ENCODE measurements around the gene KANSL1.

Gene KANSL1

GRCh38 chr17:46170639-46171429 lies 22.4 kb downstream of the KANSL1 start:
- in situ Hi-C loops (cut with HindIII; ENCODE audit: low pct_unique_long_range_greater_than_20kb, low sequenced_read_pairs): no loop called here
- TF ChIP-seq JUND (IDR thresholded peaks at IDR 0.05; ENCODE audit: low read depth): no peak
- no peak for DNase-seq (ENCODE audit: low read depth in 1 of 2, low spot score in 1 of 2)

DNA sequence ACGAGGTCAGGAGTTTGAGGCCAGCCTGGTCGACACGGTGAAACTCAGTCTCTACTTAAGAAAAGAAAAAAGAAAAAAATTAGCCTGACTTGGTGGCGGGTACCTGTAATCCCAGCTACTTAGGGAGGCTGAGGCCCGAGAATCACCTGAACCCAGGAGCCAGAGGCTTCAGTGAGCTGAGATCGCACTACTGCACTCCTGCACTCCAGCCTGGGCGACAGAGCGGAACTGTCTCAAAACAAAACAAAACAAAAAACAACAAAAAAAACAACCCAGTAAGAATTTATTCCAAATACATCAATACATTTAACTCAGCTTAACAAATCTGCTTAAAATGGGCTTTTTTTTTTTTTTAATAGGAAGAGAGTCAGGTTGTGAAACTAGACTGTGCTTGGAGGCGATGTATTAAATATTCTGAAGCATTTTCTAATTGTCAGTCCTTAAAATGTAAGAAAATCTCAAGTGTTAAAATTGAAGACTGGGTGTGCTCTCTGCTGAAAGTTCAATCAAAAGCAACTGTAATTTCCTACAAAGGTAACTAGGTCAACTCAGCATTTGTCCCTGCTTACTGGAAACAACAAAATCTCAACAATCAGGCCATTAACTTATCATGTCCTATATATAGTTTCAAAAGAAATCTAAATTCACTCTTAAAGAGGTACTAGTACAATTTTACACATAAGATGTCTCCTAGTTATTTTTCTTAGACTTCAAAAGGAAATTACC lies 23.2 kb downstream of the KANSL1 start:
- no peak for DNase-seq (ENCODE audit: low read depth in 1 of 2, low spot score in 1 of 2)
- in situ Hi-C loops (cut with HindIII; ENCODE audit: low pct_unique_long_range_greater_than_20kb, low sequenced_read_pairs): no loop called here
- no peak for TF ChIP-seq JUND (IDR thresholded peaks at IDR 0.05; ENCODE audit: low read depth)

- TF ChIP-seq JUND (IDR thresholded peaks at IDR 0.05; ENCODE audit: low read depth): no peak
- DNase-seq (ENCODE audit: low read depth in 1 of 2, low spot score in 1 of 2): peak in 1 of 2 experiments; percentile 62
- in situ Hi-C loops (cut with HindIII; ENCODE audit: low pct_unique_long_range_greater_than_20kb, low sequenced_read_pairs): no loop called here
These were observed 25.2 kb downstream of the KANSL1 start for GRCh38 chr17:46167826-46168569.

DNA sequence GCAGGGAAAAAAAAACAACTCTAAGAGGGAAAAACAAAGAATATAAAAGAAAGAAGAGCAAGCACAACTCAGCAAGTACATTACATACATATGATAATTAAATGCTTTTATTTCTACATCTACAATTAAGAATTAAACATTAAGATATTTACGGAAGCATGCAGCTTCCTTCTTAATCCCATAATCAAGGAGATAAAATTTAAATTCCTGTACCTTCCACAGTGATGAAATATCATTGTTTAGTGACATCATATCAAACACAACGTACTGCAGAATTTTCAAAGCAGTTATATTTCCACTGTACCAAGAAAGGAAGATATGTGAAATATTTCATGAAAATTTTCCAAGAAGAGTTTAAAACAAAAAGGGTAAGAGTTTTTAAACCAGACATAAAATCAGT lies 26.0 kb downstream of the KANSL1 start:
- DNase-seq (ENCODE audit: low read depth in 1 of 2, low spot score in 1 of 2): no peak
- no peak for TF ChIP-seq JUND (IDR thresholded peaks at IDR 0.05; ENCODE audit: low read depth)
- in situ Hi-C loops (cut with HindIII; ENCODE audit: low pct_unique_long_range_greater_than_20kb, low sequenced_read_pairs): no loop called here

- DNase-seq (ENCODE audit: low read depth in 1 of 2, low spot score in 1 of 2): no peak
- in situ Hi-C loops (cut with HindIII; ENCODE audit: low pct_unique_long_range_greater_than_20kb, low sequenced_read_pairs): no loop called here
- no peak for TF ChIP-seq JUND (IDR thresholded peaks at IDR 0.05; ENCODE audit: low read depth)
These were observed 26.5 kb downstream of the KANSL1 start for GRCh38 chr17:46166692-46167249.

DNA sequence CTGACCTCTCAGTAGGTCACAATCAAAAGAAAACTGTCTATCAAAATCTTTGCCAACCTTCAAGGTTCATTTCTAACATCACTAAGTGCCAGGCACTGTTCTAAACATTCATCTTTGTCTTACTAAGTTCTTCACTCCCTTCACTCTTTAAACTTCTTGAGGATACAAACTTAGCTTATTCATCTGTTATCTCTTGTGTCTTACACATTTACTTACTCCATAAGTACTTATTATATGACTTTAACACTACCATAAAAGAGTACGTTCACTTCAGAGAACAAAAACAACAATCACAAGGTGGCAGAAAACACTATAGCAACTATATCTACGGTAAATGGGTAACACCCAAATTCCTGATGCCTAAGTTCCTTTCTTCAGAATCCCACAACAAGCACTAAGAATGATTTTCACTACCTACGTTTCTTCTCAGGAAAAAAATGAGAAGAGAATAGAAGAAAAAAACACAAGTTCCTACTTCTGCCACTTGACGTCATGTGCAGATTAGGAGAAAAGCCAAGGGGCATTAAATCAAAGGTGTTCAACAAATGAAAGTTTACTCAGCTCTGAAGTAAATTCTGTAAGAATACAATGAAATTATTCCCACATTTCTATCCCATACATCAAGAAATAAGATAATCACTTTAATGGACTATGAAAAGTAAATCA lies 29.2 kb downstream of the KANSL1 start:
- in situ Hi-C loops (cut with HindIII; ENCODE audit: low pct_unique_long_range_greater_than_20kb, low sequenced_read_pairs): no loop called here
- TF ChIP-seq JUND (IDR thresholded peaks at IDR 0.05; ENCODE audit: low read depth): no peak
- DNase-seq (ENCODE audit: low read depth in 1 of 2, low spot score in 1 of 2): no peak

DNA sequence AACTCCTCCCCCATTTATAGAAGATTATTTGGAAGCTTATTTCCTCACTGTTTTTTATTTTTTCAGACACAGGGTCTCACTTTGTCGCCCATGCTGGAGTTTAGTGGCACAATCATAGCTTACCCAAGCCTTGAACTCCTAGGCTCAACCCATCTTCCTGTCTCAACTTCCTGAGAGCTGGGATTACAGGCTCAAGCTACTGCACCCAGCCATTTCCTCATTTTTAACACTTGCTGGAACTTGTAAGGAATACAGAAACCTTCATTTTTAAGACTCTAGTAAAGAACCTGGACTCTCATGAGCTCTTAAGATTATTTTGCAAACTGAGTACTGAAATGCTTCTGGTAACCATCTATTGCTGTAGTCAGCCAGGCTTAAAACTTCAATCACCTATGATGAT lies 29.9 kb downstream of the KANSL1 start:
- in situ Hi-C loops (cut with HindIII; ENCODE audit: low pct_unique_long_range_greater_than_20kb, low sequenced_read_pairs): no loop called here
- no peak for TF ChIP-seq JUND (IDR thresholded peaks at IDR 0.05; ENCODE audit: low read depth)
- no peak for DNase-seq (ENCODE audit: low read depth in 1 of 2, low spot score in 1 of 2)

DNA sequence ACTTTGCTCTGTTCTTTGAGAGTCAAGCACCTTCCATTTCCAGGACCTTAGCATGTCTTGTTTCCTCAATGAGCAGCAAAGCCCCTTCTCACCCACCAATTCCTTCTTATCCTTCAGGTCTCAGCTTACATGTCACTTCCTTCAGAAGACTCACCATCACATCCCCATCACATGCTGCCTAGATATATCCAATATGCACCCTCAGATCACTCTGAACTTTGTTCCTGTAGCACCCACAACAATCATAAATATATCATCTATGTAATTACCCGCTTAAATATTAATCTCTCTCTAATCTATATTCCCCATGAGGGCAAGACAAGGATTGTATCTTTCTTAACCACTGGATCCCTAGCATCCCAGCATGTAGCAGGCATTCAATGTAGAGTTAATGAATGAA lies 30.4 kb downstream of the KANSL1 start:
- in situ Hi-C loops (cut with HindIII; ENCODE audit: low pct_unique_long_range_greater_than_20kb, low sequenced_read_pairs): no loop called here

GRCh38 chr17:46160169-46160568 lies 33.1 kb downstream of the KANSL1 start:
- no peak for DNase-seq (ENCODE audit: low read depth in 1 of 2, low spot score in 1 of 2)
- in situ Hi-C loops (cut with HindIII; ENCODE audit: low pct_unique_long_range_greater_than_20kb, low sequenced_read_pairs): no loop called here
- no peak for TF ChIP-seq JUND (IDR thresholded peaks at IDR 0.05; ENCODE audit: low read depth)

More for the DNA sequence above, 30.4 kb downstream of the KANSL1 start:
- no peak for TF ChIP-seq JUND (IDR thresholded peaks at IDR 0.05; ENCODE audit: low read depth)
- DNase-seq (ENCODE audit: low read depth in 1 of 2, low spot score in 1 of 2): no peak

GRCh38 chr17:46159686-46160085 lies 33.5 kb downstream of the KANSL1 start:
- in situ Hi-C loops (cut with HindIII; ENCODE audit: low pct_unique_long_range_greater_than_20kb, low sequenced_read_pairs): no loop called here
- no peak for TF ChIP-seq JUND (IDR thresholded peaks at IDR 0.05; ENCODE audit: low read depth)
- DNase-seq (ENCODE audit: low read depth in 1 of 2, low spot score in 1 of 2): no peak

GRCh38 chr17:46158323-46159296 lies 34.6 kb downstream of the KANSL1 start:
- TF ChIP-seq JUND (IDR thresholded peaks at IDR 0.05; ENCODE audit: low read depth): no peak
- in situ Hi-C loops (cut with HindIII; ENCODE audit: low pct_unique_long_range_greater_than_20kb, low sequenced_read_pairs): no loop called here
- no peak for DNase-seq (ENCODE audit: low read depth in 1 of 2, low spot score in 1 of 2)
